OCI-LY7 (cell line): ENCODE measurements around the gene SLC25A29.

Source experiments
- CTCF ChIP-seq: fragments of 200-600 bp; sonication (generic); conservative IDR thresholded peaks from 2 replicates; pipeline ENCODE4 v1.5.1; 2014; ENCODE audit warnings: mild to moderate bottlenecking, antibody characterized with exemption, low read length, moderate library complexity, mixed read lengths
- EZH2phosphoT487 ChIP-seq: fragments of 200-600 bp; sonication (generic); IDR thresholded peaks from 2 replicates; pipeline ENCODE4 v1.6.1; 2018; ENCODE audit warnings: low read depth, borderline replicate concordance, mild to moderate bottlenecking, mixed run types, antibody characterized with exemption, low read length, moderate library complexity, mixed read lengths

DNA sequence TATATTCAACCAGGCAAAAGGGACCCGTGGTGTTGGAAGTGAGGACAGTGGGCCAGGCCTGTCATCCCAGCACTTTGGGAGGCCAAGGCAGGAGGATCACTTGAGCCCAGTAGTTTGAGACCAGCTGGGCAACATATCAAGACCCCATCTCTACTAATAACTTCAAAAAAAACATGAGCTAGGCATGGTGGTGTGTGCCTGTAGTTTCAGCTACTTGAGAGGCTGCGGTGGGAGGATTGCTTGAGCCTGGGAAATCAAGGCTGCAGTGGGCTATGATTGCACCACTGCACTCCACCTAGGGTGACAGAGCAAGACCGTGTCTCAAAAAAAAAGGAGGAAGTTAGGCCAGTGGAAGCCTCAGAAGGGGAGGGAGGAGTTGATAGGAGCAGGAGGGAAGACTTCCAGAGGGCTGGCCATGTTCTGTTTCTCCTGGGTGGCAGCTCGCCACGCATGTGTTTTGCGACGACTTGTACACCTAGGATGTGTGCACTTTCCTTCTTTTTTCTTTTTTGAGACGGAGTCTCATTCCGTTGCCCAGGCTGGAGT lies 10.1 kb downstream of the SLC25A29 start:
- no peak for TF ChIP-seq CTCF
- TF ChIP-seq EZH2phosphoT487 = no peak
